ENCODE measurements around the gene CAPN13. TPM values are rescaled to one million over a fixed set of nuclear protein-coding genes. Genes with fewer than 3 reads are reported as not detected.

Gene CAPN13
- total and polyA plus RNA-seq, 2 experiments from 2014 or later = 0.50 to 0.94 TPM

DNA sequence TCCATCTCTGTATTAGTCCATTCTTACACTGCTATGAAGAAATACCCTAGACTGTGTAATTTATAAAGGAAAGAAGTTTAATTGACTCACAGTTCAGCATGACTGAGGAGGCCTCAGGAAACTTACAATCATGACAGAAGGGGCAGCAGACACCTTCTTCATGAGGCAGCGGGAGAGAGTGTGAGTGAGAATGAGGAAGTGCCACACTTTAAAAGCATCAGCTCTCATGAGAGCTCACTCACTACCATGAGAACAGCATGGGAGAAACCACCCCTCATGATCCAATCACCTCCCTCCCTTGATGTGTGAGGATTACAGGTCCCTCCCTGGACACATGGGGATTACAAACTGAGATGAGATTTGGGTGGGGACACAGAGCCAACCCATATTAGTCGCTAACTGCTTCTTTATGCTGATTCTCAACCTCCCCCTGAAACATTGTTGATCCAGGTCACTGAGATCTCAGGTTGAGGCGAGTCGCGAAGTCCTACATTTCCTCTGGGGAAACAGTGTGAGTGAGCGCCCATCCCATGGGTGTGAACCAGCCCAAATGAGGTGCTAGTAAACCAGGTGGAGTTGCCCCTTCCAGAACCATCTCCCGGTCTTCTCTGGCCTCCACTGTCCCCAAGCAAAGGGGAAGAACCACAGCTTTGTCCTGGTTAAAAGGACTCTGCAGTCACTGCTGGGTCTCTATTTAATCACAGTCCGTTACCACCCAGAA lies 123.8 kb downstream of the CAPN13 start (continued):
- TF ChIP-seq REST (IDR thresholded peaks at IDR 0.05; ENCODE audit: unreplicated experiment) (no peak), EZH2phosphoT487 (IDR thresholded peaks at IDR 0.05; ENCODE audit: unreplicated experiment) (no peak), CREB1 (CRISPR knock-in tag; IDR thresholded peaks at IDR 0.05; ENCODE audit: low read depth) (no peak), ZNF114 (CRISPR knock-in tag; IDR thresholded peaks at IDR 0.05) (no peak), EZH2 (IDR thresholded peaks at IDR 0.05; ENCODE audit: low read depth, unreplicated experiment) (no peak), STAT1 (IDR thresholded peaks at IDR 0.05; ENCODE audit: unreplicated experiment) (no peak), CTCF (conservative IDR thresholded peaks at IDR 0.05; ENCODE audit: low read depth in 2 of 2) (no peak)

- Mint-ChIP-seq H3K9me3 (no peaks in the 10 kb centered on the region), H3K4me1 (peaks cover 3% of the 10 kb centered on the region; the same call in 1 of the 3 replicates), H3K4me3 (no peak overlapping the region), H3K36me3 (ENCODE audit: low read depth) (no peaks in the 10 kb centered on the region), H3K27me3 (ENCODE audit: insufficient read depth, low read depth, poor library complexity) (peaks cover 2% of the 10 kb centered on the region), H3K27ac (no peak overlapping the region)
- no peak overlapping the region for H3K4me2 ChIP-seq
- H2AFZ ChIP-seq = no peak overlapping the region
- no peak overlapping the region for H3K27ac ChIP-seq (ENCODE audit: low read depth)
- no peak for DNase-seq (ENCODE audit: low spot score)
- no peaks in the 10 kb centered on the region for H3K4me1 ChIP-seq (ENCODE audit: insufficient read depth)
- no peaks in the 10 kb centered on the region for H4K20me1 ChIP-seq (replicated peaks; ENCODE audit: insufficient read depth)
- H3K27me3 ChIP-seq (ENCODE audit: insufficient read depth) = no peaks in the 10 kb centered on the region
- no peaks in the 10 kb centered on the region for H3K79me2 ChIP-seq (replicated peaks; ENCODE audit: insufficient read depth)
- ATAC-seq = no peak
- H3K9me2 ChIP-seq (ENCODE audit: insufficient read depth) = no peaks in the 10 kb centered on the region
- TF ChIP-seq JUNB (IDR thresholded peaks at IDR 0.05; ENCODE audit: unreplicated experiment) (no peak), NANOG (IDR thresholded peaks at IDR 0.05; ENCODE audit: borderline replicate concordance) (no peak), ZNF331 (CRISPR knock-in tag; IDR thresholded peaks at IDR 0.05; ENCODE audit: low read depth) (no peak), REST (IDR thresholded peaks at IDR 0.05; ENCODE audit: unreplicated experiment) (no peak)
- H3K4me3 ChIP-seq = no peak overlapping the region
- no peaks in the 10 kb centered on the region for H3F3A ChIP-seq (replicated peaks; ENCODE audit: low read depth)
- no peaks in the 10 kb centered on the region for H3K36me3 ChIP-seq (ENCODE audit: insufficient read depth)
Observed at GRCh38 chr2:30681022-30681421, 126.2 kb downstream of the CAPN13 start.
